K562 (cell line): ENCODE results near the gene CAB39. TPM values are rescaled to one million over a fixed set of nuclear protein-coding genes. Genes with fewer than 3 reads are reported as not detected.

Experiments used
- ATAC-seq: fragments of 200-7000 bp; cut with Tn5 transposase; 3 replicates; pipeline ENCODE4 v1.9.1; 2020; ENCODE audit warnings: moderate library complexity
- BruUV-seq: library from RNA; stranded (reverse); fragments of 400-500 nt; replicated peaks from 2 replicates; lab custom pipeline; 2021; lab: Mats Ljungman, UMichigan
- CTCF ChIA-PET: fragments of 300-600 bp; formaldehyde crosslinking; extraction: SDS; loops from one replicate; lab custom pipeline; 2021; ENCODE audit warnings: low intra/inter-chr PET ratio; lab: Yijun Ruan, JAX
- POLR2A ChIA-PET: fragments of 300-600, 350-650 bp; sonication (Branson Sonifier 250); formaldehyde crosslinking; extraction: SDS; loops from one replicate; lab custom pipeline; 2021; ENCODE audit warnings: antibody characterized with exemption, inconsistent platforms; lab: Yijun Ruan, JAX
- DNase-seq, 4 experiments: peaks; one replicate each; pipeline versions ENCODE4 v3.0.0 to v3.0.0-alpha.2; 2011 to 2018; ENCODE audit warnings: low spot score in 3 of 4, mixed read lengths in 3 of 4; ENCODE audit errors: extremely low read depth in 1 of 4
- FAIRE-seq: peaks from 2 replicates; lab custom pipeline; 2011; peaks lifted over from hg19 to GRCh38; lab: Jason Lieb, UNC
- H2AFZ ChIP-seq: 2 replicates; pipeline ENCODE4 v1.6.0; 2011; ENCODE audit warnings: low read depth, low read length, control low read depth, inconsistent platforms
- H3K27ac ChIP-seq: fragments of 200-600 bp; 3 replicates; pipeline ENCODE4 v1.8.0; 2011; ENCODE audit warnings: low read depth, mild to moderate bottlenecking, control low read depth, inconsistent platforms, low read length, moderate library complexity, mixed read lengths; ENCODE audit errors: extremely low read depth
- H3K27me3 ChIP-seq, 2 experiments: fragments of 300-600 bp in 1 of 2; 2 replicates in 1 of 2; 3 replicates in 1 of 2; pipeline versions ENCODE4 v1.6.0 to v1.8.0; 2011; ENCODE audit warnings: inconsistent platforms in 2 of 2, low read length in 2 of 2, mild to moderate bottlenecking in 1 of 2, mixed read lengths in 1 of 2, moderate library complexity in 1 of 2; ENCODE audit not compliant: control insufficient read depth in 2 of 2, insufficient read depth in 2 of 2
- H3K36me3 ChIP-seq: fragments of 300-600 bp; 3 replicates; pipeline ENCODE4 v1.8.0; 2011; ENCODE audit warnings: mild to moderate bottlenecking, low read length, inconsistent platforms; ENCODE audit not compliant: control insufficient read depth, insufficient read depth
- H3K4me1 ChIP-seq, 2 experiments: fragments of 200-600 bp in 1 of 2; replicated peaks in 1 of 2; 2 replicates in 1 of 2; 3 replicates in 1 of 2; pipeline versions ENCODE4 v1.5.1 to v1.8.0; 2011; ENCODE audit warnings: inconsistent platforms in 2 of 2, low read length in 2 of 2, mild to moderate bottlenecking in 1 of 2, mixed read lengths in 1 of 2, moderate library complexity in 1 of 2; ENCODE audit not compliant: control insufficient read depth in 2 of 2, insufficient read depth in 2 of 2
- H3K4me2 ChIP-seq: 2 replicates; pipeline ENCODE4 v1.6.1; 2011; ENCODE audit warnings: low read length, control low read depth, inconsistent platforms, mixed read lengths; ENCODE audit not compliant: insufficient read depth
- H3K4me3 ChIP-seq: fragments of 200-600 bp; sonication (generic), shearing (Covaris generic); 2 replicates; pipeline ENCODE4 v1.5.1; 2016; ENCODE audit warnings: control low read depth, inconsistent platforms
- H3K79me2 ChIP-seq: fragments of 200-600 bp; 3 replicates; pipeline ENCODE4 v1.8.0; 2011; ENCODE audit warnings: low read length, inconsistent platforms; ENCODE audit not compliant: control insufficient read depth, insufficient read depth
- H3K9ac ChIP-seq, 2 experiments: 2 replicates each; pipeline versions ENCODE4 v1.6.0 to v1.6.1; 2011; ENCODE audit warnings: low read depth in 2 of 2, low read length in 2 of 2, control low read depth in 1 of 2, inconsistent platforms in 1 of 2, mild to moderate bottlenecking in 1 of 2, mixed read lengths in 1 of 2; ENCODE audit not compliant: insufficient read depth in 1 of 2
- H3K9me1 ChIP-seq: one replicate; pipeline ENCODE4 v1.6.0; 2011; ENCODE audit warnings: inconsistent platforms, mild to moderate bottlenecking, low read length, moderate library complexity; ENCODE audit not compliant: control insufficient read depth, insufficient read depth
- H3K9me3 ChIP-seq: replicated peaks from 2 replicates; pipeline ENCODE4 v1.5.1; 2011; ENCODE audit warnings: low read depth, low read length, inconsistent platforms; ENCODE audit not compliant: control insufficient read depth, insufficient read depth
- H4K20me1 ChIP-seq: replicated peaks from 2 replicates; pipeline ENCODE4 v1.6.1; 2011; ENCODE audit warnings: low read length, inconsistent platforms, mixed read lengths; ENCODE audit not compliant: control insufficient read depth, insufficient read depth
- BCOR ChIP-seq: fragments of 450-650 bp; IDR thresholded peaks from 2 replicates; pipeline ENCODE4 v1.6.1; 2016
- FOXA3 ChIP-seq, 2 experiments: fragments of 450-650 bp in 1 of 2; sonication (generic) in 1 of 2; formaldehyde crosslinking; IDR thresholded peaks in 1 of 2; conservative IDR thresholded peaks in 1 of 2; 2 replicates each; pipeline versions ENCODE4 v1.4.0 to v1.8.0; 2020 to 2022; ENCODE audit warnings: mild to moderate bottlenecking in 2 of 2, missing genetic modification reagents in 1 of 2
- SP2 ChIP-seq: IDR thresholded peaks from 2 replicates; pipeline ENCODE4 v1.6.1; 2011; ENCODE audit warnings: mild to moderate bottlenecking, low read depth, low read length, moderate library complexity; ENCODE audit not compliant: poor library complexity, severe bottlenecking; ENCODE audit errors: extremely low read depth
- SPI1 ChIP-seq: IDR thresholded peaks from 2 replicates; pipeline ENCODE4 v1.6.1; 2011; ENCODE audit warnings: low read depth, low read length, control low read depth, borderline replicate concordance
- TAF1 ChIP-seq: IDR thresholded peaks from 2 replicates; pipeline ENCODE4 v1.6.1; 2011; ENCODE audit warnings: mild to moderate bottlenecking, low read length, moderate library complexity; ENCODE audit not compliant: insufficient read depth, control insufficient read depth, severe bottlenecking; ENCODE audit errors: extremely low read depth
- ZBTB11 ChIP-seq, 3 experiments: fragments of 200-800 bp in 1 of 3; fragments of 250-450 bp in 1 of 3; fragments of 450-650 bp in 1 of 3; sonication (Bioruptor Pico) in 1 of 3; sonication (Bioruptor generic) in 1 of 3; formaldehyde crosslinking in 1 of 3; IDR thresholded peaks; 2 replicates each; pipeline versions ENCODE4 v1.6.1 to v1.8.0; 2016 to 2022; ENCODE audit warnings: mild to moderate bottlenecking in 2 of 3, missing genetic modification characterization in 2 of 3, missing compliant biosample characterization in 1 of 3, moderate library complexity in 1 of 3
- ZNF347 ChIP-seq: fragments of 450-650 bp; formaldehyde crosslinking; IDR thresholded peaks from 2 replicates; pipeline ENCODE4 v1.4.0; 2020; ENCODE audit warnings: low read depth, mild to moderate bottlenecking, moderate library complexity
- ZNF695 ChIP-seq: fragments of 450-650 bp; formaldehyde crosslinking; IDR thresholded peaks from 2 replicates; pipeline ENCODE4 v1.4.0; 2020; ENCODE audit warnings: mild to moderate bottlenecking, moderate library complexity
- WGBS: fragments of 100-300 bp; shearing (Covaris generic); methylation state at CpG from one replicate; pipeline ENCODE4 v1.1.6; 2016; ENCODE audit warnings: low coverage, mixed read lengths; ENCODE audit not compliant: insufficient coverage; ENCODE audit errors: missing lambda C conversion rate; 5-methylcytosine and 5-hydroxymethylcytosine counted together
- in situ Hi-C: fragments of 300-500 bp; cut with MboI; formaldehyde crosslinking; loops from 4 replicates; pipeline ENCODE4 v1.15.0; 2018; ENCODE audit warnings: inconsistent platforms, mixed read lengths
- intact Hi-C: fragments of 100-400 bp; cut with micrococcal nuclease; formaldehyde crosslinking; loops from 2 replicates; pipeline ENCODE4 v1.14.2; 2022
- polyA plus RNA-seq, 8 experiments: library from polyadenylated mRNA; depleted of rRNA in 4 of 8; stranded (reverse) in 5 of 8; unstranded in 3 of 8; fragments of >200 nt; fragmentation: Nextera tagmentation in 2 of 8; fragmentation: Illumina TruSeq in 1 of 8; extraction: Ambion mirVana in 2 of 8; extraction: Trizol in 1 of 8; gene quantifications; 2 replicates each; pipeline versions ENCODE4 v1.2.1 to v1.2.3, GENCODE V29; 2011 to 2014; ENCODE audit warnings: inconsistent platforms in 1 of 8, missing spikeins in 1 of 8
- total RNA-seq, 7 experiments: library from RNA; depleted of rRNA in 6 of 7; stranded (reverse); fragments of >200 nt in 6 of 7; fragmentation: Illumina TruSeq in 2 of 7; extraction: Trizol in 2 of 7; gene quantifications; 2 replicates each; pipeline versions ENCODE4 v1.2.1 to v1.2.3, GENCODE V29; 2011 to 2021; ENCODE audit warnings: low replicate concordance in 1 of 7
- TF ChIP-seq, protein P1 (sequence below): fragments of 200-800 bp; sonication (Bioruptor generic); IDR thresholded peaks from 2 replicates; pipeline ENCODE4 v1.6.1; 2017; ENCODE audit warnings: missing genetic modification characterization, missing compliant biosample characterization
- TF ChIP-seq, protein P2 (sequence below): fragments of 200-800 bp; sonication (Bioruptor generic); IDR thresholded peaks from 2 replicates; pipeline ENCODE4 v1.6.1; 2016; ENCODE audit warnings: missing genetic modification characterization, missing compliant biosample characterization

CAB39 gene
- total and polyA plus RNA-seq, 9 of the 15 experiments (the other 6 are each of a cell fraction or from before 2014, with no cell fraction given): 27.2 to 94.4 (median 70.1) TPM

DNA sequence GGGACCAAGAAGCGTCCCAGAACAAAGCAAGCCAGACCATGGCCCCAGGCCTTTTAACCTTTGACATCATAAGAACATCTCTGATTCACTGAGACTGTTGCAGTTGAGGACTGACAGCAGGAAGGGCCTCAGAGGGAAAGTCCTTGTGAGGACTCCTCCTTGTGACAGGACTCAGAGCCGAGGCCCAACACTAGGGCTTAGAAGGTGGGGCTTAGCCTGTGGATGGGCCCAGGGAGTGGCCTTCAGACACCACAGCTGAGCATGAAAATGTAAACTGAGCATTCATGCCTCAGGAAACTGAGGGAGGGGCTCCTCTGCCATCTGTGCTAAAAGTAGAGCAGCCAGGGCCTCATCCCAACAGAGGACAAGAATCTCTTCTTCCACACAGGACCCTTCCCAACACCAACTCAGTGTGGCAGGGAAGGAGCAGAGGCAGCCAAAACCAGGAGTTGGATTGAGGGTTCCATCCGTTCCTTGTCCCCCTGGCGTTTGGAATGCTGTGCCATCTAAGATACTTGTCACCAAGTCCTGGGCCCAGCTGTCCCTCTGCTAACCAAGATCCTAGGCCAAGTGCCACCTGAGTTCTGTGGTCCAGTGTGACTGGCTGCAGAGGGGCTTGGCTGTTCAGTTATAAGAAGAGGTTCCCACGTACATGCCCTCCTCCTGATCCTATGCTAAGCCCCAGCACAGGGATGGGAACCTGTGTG, 37.5 kb upstream of the CAB39 start:
- H3K9me3 ChIP-seq: peaks cover 3% of the 10 kb centered on the region; the same call in 1 of the 2 replicates
- H3K27ac ChIP-seq: no peak overlapping the region
- 33% methylated on average over 4 of the region's 5 CpGs for WGBS
- CTCF ChIA-PET: no interaction called here
- FAIRE-seq (no peak), ATAC-seq (peak; percentile 76), DNase-seq (no peak)
- H2AFZ ChIP-seq: no peak overlapping the region
- H3K4me3 ChIP-seq: no peak overlapping the region
- no peaks in the 10 kb centered on the region for H3K27me3 ChIP-seq
- no peak overlapping the region for H3K4me2 ChIP-seq
- no peaks in the 10 kb centered on the region for H4K20me1 ChIP-seq
- H3K4me1 ChIP-seq: no peaks in the 10 kb centered on the region; a peak in 2 of 5 replicates
- no peaks in the 10 kb centered on the region for H3K36me3 ChIP-seq
- no peaks in the 10 kb centered on the region for H3K79me2 ChIP-seq
- no peak overlapping the region; a peak in 1 of 4 replicates for H3K9ac ChIP-seq
- in situ Hi-C loops (no loop called here), intact Hi-C loops (no loop called here)
- POLR2A ChIA-PET: interaction anchor here (1.1 kb wide), 1 partner anchor 10 kb away, joined by 3 read pairs; no protein-coding TSS in a partner anchor
- H3K9me1 ChIP-seq: no peaks in the 10 kb centered on the region
- no TSS peak for BruUV-seq
- no peak for TF ChIP-seq ZNF695 (CRISPR knock-in tag)
- TF ChIP-seq FOXA3 (CRISPR knock-in tag; conservative IDR thresholded peaks at IDR 0.05 in 1 of 2, IDR thresholded peaks at IDR 0.05 in 1 of 2): no peak
- TF ChIP-seq, protein P1, sequence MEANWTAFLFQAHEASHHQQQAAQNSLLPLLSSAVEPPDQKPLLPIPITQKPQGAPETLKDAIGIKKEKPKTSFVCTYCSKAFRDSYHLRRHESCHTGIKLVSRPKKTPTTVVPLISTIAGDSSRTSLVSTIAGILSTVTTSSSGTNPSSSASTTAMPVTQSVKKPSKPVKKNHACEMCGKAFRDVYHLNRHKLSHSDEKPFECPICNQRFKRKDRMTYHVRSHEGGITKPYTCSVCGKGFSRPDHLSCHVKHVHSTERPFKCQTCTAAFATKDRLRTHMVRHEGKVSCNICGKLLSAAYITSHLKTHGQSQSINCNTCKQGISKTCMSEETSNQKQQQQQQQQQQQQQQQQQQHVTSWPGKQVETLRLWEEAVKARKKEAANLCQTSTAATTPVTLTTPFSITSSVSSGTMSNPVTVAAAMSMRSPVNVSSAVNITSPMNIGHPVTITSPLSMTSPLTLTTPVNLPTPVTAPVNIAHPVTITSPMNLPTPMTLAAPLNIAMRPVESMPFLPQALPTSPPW (CRISPR knock-in tag): no peak
- no peak for TF ChIP-seq SP2
- no peak for TF ChIP-seq BCOR
- TF ChIP-seq, protein P2, sequence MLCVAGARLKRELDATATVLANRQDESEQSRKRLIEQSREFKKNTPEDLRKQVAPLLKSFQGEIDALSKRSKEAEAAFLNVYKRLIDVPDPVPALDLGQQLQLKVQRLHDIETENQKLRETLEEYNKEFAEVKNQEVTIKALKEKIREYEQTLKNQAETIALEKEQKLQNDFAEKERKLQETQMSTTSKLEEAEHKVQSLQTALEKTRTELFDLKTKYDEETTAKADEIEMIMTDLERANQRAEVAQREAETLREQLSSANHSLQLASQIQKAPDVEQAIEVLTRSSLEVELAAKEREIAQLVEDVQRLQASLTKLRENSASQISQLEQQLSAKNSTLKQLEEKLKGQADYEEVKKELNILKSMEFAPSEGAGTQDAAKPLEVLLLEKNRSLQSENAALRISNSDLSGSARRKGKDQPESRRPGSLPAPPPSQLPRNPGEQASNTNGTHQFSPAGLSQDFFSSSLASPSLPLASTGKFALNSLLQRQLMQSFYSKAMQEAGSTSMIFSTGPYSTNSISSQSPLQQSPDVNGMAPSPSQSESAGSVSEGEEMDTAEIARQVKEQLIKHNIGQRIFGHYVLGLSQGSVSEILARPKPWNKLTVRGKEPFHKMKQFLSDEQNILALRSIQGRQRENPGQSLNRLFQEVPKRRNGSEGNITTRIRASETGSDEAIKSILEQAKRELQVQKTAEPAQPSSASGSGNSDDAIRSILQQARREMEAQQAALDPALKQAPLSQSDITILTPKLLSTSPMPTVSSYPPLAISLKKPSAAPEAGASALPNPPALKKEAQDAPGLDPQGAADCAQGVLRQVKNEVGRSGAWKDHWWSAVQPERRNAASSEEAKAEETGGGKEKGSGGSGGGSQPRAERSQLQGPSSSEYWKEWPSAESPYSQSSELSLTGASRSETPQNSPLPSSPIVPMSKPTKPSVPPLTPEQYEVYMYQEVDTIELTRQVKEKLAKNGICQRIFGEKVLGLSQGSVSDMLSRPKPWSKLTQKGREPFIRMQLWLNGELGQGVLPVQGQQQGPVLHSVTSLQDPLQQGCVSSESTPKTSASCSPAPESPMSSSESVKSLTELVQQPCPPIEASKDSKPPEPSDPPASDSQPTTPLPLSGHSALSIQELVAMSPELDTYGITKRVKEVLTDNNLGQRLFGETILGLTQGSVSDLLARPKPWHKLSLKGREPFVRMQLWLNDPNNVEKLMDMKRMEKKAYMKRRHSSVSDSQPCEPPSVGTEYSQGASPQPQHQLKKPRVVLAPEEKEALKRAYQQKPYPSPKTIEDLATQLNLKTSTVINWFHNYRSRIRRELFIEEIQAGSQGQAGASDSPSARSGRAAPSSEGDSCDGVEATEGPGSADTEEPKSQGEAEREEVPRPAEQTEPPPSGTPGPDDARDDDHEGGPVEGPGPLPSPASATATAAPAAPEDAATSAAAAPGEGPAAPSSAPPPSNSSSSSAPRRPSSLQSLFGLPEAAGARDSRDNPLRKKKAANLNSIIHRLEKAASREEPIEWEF (CRISPR knock-in tag): no peak
- no peak for TF ChIP-seq TAF1
- TF ChIP-seq ZBTB11 (CRISPR knock-in tag; IDR thresholded peaks at IDR 0.05): no peak
- no peak for TF ChIP-seq ZNF347
- no peak for TF ChIP-seq SPI1
